Ramos (cell line): ENCODE data around the gene GNG14.
"Not testable (repeated sequence)": the region's sequence is repeated elsewhere in the genome, so short reads cannot be mapped to it uniquely, and the experiment has no call there.

ENCODE experiments used
- in situ Hi-C: fragments of 300-500 bp; cut with MboI; formaldehyde crosslinking; loops from one replicate; pipeline ENCODE4 v1.14.3; 2022; ENCODE audit warnings: low sequenced_read_pairs; ENCODE audit not compliant: unreplicated experiment

GNG14 gene

DNA sequence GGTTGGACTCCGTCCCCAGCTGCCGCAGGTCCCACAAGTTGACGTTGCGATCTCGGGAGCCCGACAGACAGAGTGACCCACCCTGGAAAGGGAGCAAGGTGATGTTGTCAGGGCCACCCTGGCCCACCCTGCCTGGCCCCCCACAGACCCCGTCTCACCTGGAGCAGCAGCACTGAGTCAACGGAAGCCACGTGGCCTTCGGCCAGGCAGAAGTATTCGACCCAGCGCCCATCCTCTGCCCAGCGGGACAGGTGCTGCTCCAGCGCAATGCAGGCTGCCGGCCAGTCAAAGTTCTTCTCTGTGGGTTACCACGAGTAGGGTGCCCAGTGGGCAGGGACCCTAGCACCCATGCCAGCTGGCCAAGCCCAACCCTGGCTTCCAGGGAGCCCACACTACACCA, 6.8 kb downstream of the GNG14 start:
- in situ Hi-C loops = no loop called here

DNA sequence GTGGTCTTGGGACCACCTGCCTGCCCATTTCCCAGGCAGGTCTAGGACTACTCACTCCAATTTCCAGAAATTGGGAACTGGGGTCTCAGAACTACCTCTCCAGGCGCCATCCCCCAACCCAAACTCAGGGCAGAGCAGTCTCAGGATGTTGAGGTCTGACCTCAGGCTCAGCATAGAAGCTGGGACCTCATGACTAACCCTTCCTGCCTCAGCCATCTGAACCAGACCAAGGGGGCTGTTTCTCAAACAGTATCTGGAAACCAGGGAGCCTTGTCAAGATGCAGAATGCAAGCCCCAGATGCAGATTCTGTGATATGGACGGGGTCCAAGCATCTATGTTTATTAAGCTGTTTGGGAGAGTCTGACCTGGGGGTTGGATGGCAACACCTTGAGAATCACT, 7.3 kb downstream of the GNG14 start:
- in situ Hi-C loops = no loop called here

DNA sequence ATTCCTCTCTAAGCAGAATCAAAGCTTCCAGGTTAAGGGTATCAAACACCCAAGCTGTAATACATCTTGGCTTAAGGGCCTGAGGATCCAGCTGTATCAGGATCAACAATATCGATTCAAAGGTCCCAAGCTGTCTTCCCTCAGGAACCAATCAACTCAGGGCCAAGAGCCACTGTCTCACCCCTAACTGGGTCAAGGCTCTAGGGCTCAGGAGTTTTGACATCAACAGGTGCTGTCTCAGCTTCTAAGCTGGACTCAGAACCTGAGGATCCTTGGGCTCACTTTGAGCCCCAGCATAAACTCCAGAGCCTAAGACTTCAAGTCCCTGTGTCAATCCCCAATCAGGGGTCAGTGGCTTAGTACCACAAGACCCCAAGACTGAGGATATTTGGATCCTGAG, 7.7 kb downstream of the GNG14 start:
- in situ Hi-C loops = no loop called here

DNA sequence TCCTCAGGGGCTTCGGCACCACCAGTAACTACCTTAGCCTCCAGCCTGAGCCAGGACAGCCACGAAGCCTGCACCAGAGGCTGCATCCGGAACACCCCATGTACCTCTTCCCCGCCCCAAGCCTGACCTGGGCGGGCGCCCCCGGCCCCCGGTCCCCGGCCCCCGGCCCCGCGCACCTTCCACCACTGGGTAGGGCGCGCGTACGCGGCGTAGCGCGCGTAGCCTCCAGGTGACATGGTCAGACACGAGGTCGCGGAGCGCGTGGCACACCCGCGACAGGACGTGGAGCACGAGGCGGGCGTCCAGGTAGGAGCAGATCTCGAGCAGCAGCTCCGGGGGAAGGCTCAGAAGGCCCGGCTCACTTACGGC, 8.2 kb downstream of the GNG14 start:
- in situ Hi-C loops = no loop called here

DNA sequence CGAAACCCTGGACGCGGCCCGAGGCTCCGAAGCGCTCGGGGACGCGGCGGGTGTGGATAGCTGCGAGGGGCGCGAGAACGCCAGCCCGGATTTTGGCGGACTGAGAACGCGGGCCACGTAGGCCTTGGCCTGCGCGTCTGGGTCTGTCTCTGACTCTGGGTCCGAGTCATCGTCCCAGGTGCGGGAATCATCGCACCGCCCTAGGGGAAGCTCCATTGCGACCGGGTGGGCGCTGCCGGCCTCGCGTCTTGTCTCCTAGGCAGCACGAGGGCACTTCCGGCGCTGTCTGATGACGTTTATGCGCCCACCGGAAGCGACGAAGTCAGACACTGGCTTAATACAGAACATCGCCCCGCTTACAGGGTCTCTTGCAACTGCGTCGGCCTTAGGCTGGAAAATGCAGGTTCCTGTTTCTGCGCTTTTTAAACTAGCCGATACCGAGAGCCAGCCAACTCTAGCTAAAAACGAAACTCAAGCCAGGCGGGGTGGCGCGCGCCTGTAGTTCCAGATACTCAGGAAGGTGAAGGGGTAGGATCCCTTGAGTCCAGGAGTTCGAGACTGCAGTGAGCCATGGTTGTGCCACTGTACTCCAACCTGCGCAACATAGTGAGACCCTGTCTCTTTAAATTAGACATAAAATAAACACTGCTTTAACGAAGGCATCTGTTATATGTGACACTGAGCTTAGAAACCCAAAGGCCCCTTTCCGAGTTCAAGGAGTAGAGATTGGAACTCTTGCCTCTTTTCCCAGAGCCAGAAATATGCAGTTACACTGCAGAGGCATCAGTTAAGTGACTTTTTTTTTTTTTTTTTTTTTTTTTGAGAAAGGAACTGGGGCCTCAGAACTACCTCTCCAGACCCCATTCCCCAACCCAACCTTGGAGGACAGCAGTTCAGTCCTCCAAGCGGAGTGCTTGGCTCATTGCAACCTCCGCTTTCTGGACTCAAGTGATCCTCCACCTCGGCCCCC, 8.9 kb downstream of the GNG14 start, which contains the start of gene FBXW9:
FBXW9 (minus strand) TSS at position 266 of the 970 bp plus-strand sequence; CDS start at position 216, 50 bp downstream.
- in situ Hi-C loops = no loop called here

DNA sequence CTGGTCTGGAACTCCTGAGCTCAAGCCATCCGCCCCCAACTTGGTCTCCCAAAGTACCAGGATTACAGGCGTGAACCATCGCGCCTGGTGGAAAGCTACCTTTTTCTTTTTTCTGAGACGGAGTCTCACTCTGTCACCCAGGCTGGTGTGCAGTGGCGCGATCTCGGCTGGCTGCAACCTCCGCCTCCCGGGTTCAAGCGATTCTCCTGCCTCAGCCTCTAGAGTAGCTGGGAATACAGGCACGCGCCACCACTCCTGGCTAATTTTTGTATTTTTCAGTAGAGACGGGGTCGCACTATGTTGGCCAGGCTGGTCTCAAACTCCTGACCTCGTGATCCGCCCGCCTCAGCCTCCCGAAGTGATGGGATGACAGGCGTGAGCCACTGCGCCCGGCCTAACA, 9.6 kb downstream of the GNG14 start:
- in situ Hi-C loops = not testable (repeated sequence)

DNA sequence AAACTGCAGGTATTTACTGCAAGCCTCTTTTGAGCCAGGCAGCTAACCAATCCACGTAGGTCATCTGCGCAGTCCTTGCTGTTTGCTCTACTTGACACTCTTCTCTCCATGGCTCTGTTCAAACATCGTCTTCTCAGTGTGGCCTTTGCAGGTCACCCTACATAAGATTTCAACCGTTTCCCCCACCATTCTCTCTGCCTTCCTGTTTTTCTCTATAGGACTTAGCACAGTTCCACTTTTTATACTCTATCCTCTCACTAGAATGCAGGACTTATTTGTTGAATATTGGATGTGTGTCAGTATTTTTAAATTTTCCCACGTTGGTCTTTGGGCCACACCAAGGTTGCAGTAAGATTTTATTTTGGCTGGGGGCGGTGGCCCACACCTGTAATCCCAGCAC, 10.3 kb downstream of the GNG14 start:
- in situ Hi-C loops = no loop called here

DNA sequence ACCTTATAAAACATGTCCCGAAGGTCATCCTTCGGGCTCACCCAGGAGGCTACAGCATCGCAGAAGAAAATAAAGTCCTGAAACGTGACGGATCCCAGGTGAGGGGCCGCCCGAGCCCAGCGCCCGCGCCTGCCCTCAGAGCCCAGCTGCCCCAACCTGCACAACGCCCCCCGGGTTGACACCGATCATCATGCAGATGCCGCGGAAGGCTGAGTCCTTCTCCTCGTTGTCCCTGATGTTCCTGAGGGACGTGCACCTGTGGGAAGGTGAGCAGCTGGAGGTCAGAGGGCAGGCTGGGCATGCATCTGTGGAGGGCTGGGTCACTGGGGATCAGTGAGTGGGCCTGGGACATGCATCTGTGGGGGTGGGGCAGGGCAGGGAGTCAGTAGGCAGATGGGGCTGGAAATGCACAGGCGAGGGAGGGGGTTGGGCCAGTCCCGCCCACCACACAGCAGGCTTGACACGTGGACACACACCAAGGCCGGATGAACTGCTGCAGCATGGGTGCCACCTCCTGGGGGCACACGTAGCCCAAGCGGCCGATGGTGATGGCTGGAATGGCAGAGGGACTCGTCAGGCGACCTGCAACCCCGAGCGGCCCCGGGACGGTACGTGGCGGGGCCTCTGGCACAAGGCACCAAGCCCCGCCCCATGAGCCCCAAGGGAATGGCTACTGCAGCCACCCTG, 13.9 kb downstream of the GNG14 start:
- in situ Hi-C loops = no loop called here

DNA sequence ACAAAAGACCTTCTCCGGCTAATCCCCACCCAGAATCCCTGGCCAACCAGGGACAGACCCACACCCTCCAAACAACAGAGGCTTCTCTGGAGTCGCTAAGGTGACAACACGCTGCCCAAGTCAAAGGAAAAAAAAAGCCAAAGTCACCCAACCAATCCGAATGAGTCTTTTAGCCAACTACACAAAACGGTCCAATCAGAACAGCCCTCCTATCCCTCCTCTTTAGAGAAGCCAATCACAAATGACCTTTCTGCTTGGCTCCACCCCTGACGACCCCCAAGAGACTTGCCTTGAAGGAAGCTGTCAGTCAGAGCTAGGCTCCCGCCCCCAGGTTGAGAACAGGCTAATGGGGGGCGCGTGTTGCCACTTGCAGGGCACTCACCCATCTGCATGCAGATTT, 15.2 kb downstream of the GNG14 start:
- in situ Hi-C loops = no loop called here

DNA sequence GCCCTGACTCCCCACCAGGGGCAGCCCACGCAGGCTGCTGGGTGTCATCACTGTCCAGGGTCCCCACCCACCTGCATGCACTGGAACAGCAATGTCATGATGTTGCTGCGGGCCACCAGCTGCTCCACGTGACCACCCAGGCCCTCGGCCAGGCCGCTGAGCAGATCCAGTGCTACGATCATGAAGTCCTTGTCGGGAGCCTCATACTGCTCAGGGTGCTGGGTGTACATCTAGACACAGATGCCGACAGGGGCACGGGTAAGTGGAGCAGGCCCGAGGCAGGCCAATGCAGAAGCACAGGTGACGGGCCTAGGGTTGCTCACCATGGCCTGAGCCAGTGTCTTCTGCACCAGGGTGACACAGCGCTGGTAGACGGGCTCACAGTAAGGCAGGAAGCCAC, 17.4 kb downstream of the GNG14 start:
- in situ Hi-C loops = no loop called here

DNA sequence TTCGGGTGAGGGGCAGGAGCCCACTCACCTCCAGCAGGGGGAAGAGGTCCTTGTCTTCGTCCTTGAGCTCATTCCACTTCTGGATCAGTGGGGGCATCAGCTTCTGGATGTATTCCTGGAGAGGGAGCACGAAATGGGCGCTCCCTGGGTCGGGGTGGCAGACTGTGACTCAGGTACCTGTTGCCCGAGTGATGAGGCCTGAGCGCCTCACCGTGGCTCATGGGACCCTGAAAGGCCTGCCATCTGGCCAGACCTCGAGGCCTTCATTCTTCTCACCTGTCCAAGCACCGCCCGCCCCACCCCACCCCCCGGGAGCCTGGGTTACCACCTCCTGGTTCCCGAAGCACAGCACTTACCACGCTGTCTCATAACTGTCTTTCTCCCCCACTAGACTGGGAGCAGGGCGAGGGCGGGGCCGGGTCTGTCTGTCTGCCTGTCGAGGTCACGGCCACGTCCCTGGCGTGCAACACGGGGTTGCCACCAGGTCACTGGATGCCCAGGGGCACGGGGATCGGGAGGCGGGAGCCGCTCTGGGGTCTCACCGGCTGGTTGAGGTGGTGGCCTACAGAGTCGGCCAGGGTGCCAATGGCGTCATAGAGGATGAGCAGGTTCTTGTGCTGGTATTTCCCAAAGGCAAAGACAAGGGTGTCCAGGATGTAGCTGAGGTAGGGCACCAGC, 18.0 kb downstream of the GNG14 start:
- in situ Hi-C loops = no loop called here

DNA sequence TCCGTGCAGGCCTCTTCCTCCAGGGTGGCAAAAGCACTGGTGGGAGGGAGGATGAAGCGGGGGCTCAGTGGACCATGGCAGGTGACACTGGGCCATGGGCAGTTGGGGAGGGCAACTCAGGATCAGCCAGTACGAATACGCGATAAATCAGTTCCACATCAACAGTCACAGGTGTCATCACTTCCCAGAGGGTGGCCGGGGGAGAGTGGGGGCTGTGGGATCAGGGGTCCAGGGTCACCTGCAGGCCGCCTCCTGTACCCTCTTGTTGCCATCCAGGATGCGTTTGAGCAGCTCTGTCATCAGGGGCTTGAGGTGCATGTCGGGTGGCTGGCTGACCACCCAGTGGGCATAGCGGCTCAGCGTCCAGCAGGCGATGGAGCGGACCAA, 18.5 kb downstream of the GNG14 start:
- in situ Hi-C loops = no loop called here

DNA sequence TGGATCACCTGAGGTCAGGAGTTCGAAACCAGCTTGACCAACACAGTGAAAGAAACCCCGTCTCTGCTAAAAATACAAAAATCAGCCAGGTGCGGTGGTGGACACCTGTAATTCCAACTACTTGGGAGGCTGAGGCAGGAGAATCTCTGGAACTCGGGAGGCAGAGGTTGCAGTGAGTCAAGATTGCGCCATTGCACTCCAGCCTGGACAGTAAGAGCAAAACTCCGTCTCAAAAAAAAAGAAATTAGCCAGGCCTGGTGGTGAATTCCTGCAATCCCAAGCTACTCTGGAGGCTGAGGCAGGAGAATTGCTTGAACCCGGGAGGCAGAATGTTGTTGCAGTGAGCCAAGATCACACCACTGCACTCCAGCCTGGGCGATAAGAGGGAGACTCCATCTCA, 20.8 kb downstream of the GNG14 start:
- in situ Hi-C loops = no loop called here

DNA sequence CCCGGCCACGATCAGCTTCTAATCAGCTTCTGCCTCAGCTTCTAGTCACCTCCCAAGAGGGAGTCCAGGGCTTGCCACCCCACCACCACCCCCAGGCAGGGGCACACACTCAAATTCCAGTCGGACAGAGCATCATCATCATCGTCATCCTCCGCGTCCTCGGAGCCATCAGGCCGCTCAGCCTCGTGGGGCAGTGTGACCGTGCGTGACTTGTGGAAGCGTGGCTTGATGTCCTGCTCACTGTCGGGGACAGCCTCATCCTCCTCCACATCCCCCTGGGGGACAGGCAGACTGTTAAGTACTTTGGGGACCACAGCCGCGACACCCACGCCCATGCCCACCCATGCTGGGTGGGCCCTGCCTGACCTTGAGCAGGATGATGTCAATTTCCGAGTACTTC, 23.4 kb downstream of the GNG14 start:
- in situ Hi-C loops = no loop called here

DNA sequence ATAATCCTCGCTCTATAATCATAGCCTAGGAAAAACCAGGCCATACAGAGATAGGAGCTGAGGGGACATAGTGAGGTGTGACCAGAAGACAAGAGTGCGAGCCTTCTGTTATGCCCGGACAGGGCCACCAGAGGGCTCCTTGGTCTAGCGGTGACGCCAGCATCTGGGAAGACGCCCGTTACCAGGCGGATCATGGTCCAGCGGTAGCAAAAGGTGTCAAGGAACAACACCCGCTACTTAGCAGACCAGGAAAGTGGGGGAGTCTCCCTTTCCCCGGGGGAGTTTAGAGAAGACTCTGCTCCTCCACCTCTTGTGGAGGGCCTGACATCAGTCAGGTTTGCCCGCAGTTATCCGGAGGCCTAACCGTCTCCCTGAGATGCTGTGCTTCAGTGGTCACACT, 24.3 kb downstream of the GNG14 start:
- in situ Hi-C loops = not testable (repeated sequence)

DNA sequence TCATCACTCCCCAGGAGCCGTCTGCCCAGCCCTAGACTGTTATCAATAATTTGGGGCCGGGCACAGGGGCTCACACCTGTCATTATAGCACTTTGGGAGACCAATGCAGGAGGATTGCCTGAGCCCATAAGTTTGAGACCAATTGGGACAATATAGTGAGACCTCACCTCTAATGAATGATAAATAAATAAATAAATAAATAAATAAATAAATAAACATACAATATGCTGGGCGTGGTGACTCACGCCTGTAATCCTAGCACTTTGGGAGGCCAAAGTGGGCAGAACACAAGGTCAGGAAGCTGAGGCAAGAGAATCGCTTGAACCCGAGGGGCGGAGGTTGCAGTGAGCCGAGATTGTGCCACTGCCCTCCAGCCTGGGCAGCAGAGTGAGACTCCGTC, 25.5 kb downstream of the GNG14 start:
- in situ Hi-C loops = not testable (repeated sequence)

DNA sequence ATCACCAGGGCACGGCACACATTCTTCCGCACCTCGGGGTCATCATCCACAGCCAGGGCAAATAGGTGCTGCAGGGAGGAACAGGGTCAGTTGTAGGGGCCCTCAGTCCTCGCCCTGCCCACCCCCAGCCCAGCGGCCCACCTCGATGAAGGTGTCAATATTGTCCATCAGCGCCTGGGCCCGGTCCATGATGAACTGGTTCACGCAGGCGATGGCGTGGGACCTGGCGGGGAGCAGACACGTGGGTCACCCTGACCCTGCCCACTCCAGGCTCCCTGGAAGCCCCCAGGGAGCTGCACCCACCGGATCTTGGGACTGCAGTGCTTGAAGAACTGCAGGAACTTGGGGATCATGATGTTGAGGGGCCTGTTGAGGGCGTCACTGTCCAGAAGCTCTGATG, 27.3 kb downstream of the GNG14 start:
- in situ Hi-C loops = no loop called here

DNA sequence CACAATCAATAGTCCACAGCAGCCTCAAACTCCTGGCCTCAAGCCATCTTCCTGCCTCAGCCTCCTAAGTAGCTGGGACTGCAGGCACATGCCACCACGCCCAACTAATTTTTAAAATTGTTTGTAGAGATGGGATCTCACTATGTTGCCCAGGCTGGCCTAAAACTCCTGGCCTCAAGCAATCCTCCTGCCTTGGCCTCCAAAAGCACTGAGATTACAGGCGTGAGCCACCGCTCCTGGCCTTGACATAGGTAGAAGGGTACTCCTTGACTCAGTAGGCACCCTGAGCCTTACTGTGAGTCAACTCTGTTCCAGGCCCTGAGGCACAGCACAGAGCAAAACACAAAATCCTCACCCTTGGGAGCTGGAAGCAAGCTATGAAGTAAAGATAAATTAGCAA, 28.1 kb downstream of the GNG14 start:
- in situ Hi-C loops = no loop called here

DNA sequence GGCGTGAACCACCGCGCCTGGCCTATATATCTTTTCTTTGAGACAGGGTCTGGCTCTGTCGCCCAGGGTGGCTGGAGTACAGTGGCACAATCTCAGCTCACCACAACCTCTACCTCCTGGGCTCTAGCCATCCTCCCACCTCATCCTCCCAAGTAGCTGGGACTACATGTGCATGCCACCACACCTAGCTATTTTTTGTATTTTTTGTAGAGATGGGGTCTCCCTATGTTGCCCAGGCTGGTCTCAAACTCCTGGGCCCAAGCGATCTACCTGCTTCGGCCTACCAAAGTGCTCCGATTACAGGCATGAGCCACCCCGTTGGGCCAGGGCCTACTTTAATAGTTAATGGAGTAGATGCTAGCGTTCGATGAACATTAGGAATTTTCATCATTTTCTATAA, 32.5 kb downstream of the GNG14 start:
- in situ Hi-C loops = no loop called here

DNA sequence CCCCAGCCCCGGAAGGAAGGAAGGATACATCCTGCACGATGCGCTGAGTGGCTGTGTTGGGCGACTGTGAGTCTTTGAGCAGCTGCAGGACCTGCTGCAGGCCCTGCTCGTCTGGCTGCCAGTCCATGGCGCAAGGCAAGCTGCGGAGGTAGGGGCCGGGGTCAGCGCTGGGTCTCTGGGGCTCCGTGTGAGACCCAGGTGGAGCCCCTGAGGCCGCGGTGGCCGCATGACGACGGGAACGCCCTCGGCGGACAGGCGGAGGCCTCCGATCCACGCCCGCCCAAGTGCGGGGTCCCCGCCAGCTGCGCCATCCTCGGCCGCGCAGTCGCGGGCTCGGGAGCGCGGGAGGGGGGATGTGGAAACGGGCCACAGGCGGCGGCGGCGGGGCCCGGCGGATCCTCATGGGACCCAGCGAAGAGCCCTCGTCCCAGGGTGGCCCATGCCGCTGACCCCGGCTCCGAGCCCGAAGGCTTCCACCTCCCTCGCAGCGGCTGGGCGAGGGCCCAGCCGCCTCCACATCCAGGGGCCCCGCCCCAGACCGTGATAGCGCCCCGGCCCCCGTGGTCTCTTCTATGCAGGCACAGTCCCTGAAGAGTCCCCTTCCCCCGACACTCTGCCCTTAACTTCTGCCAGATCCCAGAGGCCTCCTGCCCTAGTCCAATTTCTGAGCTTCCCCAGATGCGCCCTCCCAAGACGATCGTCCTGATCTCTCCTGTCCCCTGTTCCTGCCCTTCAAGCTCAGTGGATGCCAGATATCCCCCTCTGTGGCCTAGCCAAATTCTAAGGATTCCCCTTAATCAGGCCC, 33.3 kb downstream of the GNG14 start:
- in situ Hi-C loops = no loop called here
